H1 (cell line): Measurements from ENCODE around the gene HS3ST6. TPM values are rescaled to one million over a fixed set of nuclear protein-coding genes. Genes with fewer than 3 reads are reported as not detected.

Source experiments
- CTCF ChIA-PET: fragments of 300-600 bp; sonication (Branson Sonifier 250); formaldehyde crosslinking; loops from one replicate; lab custom pipeline; 2021; ENCODE audit not compliant: partially characterized antibody; lab: Charles Lee
- POLR2A ChIA-PET: fragments of 300-600 bp; sonication (Branson Sonifier 250); formaldehyde crosslinking; loops from one replicate; lab custom pipeline; 2021; ENCODE audit warnings: inconsistent platforms; ENCODE audit not compliant: partially characterized antibody; lab: Charles Lee
- DNase-seq, 2 experiments: peaks; one replicate each; pipeline versions ENCODE4 v3.0.0 to v3.0.0-alpha.2; 2010 to 2022; ENCODE audit warnings: low spot score in 2 of 2, low read depth in 1 of 2, mixed read lengths in 1 of 2
- FAIRE-seq: peaks from 2 replicates; lab custom pipeline; 2011; peaks lifted over from hg19 to GRCh38; lab: Jason Lieb, UNC
- H2AFZ ChIP-seq: 2 replicates; pipeline ENCODE4 v1.8.1; 2012; ENCODE audit warnings: low read length, inconsistent platforms
- H2AK5ac ChIP-seq: 2 replicates; pipeline ENCODE4 v1.6.1; 2013; ENCODE audit warnings: low read depth, low read length
- H2BK120ac ChIP-seq: replicated peaks from 2 replicates; pipeline ENCODE3; 2013; ENCODE audit warnings: low read depth, low read length, inconsistent platforms
- H2BK12ac ChIP-seq: 2 replicates; pipeline ENCODE4 v1.6.1; 2013; ENCODE audit warnings: low read depth, low read length
- H2BK15ac ChIP-seq: 2 replicates; pipeline ENCODE4 v1.6.1; 2013; ENCODE audit warnings: low read length
- H2BK20ac ChIP-seq: 2 replicates; pipeline ENCODE4 v1.6.1; 2013; ENCODE audit warnings: low read length
- H2BK5ac ChIP-seq: 2 replicates; pipeline ENCODE4 v1.6.1; 2013; ENCODE audit warnings: low read depth, low read length
- H3K14ac ChIP-seq: 2 replicates; pipeline ENCODE4 v1.6.1; 2013; ENCODE audit warnings: inconsistent platforms; ENCODE audit not compliant: insufficient read length
- H3K18ac ChIP-seq: 2 replicates; pipeline ENCODE4 v1.6.1; 2013; ENCODE audit warnings: low read length; ENCODE audit errors: extremely low read depth
- H3K23ac ChIP-seq: 2 replicates; pipeline ENCODE4 v1.6.1; 2013; ENCODE audit warnings: inconsistent platforms; ENCODE audit not compliant: insufficient read length
- H3K23me2 ChIP-seq: 2 replicates; pipeline ENCODE4 v1.6.1; 2013; ENCODE audit warnings: low read depth, low read length
- H3K27ac ChIP-seq: 2 replicates; pipeline ENCODE4 v1.6.1; 2011; ENCODE audit warnings: low read depth, low read length, inconsistent platforms
- H3K27me3 ChIP-seq, 4 experiments: replicated peaks in 1 of 4; 1 replicate in 1 of 4; 2 replicates in 3 of 4; pipeline versions ENCODE4 v1.6.1 to v1.8.1; 2011 to 2013; ENCODE audit warnings: low read length in 3 of 4, mild to moderate bottlenecking in 3 of 4, inconsistent platforms in 2 of 4, mixed read lengths in 2 of 4, moderate library complexity in 1 of 4; ENCODE audit not compliant: control insufficient read depth in 3 of 4, insufficient read depth in 3 of 4; ENCODE audit errors: extremely low read depth in 1 of 4
- H3K36me3 ChIP-seq, 4 experiments: 2 replicates each; pipeline versions ENCODE4 v1.6.1 to v1.8.1; 2011 to 2013; ENCODE audit warnings: mild to moderate bottlenecking in 4 of 4, low read length in 3 of 4, moderate library complexity in 2 of 4, control low read depth in 1 of 4, inconsistent platforms in 1 of 4; ENCODE audit not compliant: insufficient read depth in 4 of 4, control insufficient read depth in 2 of 4
- H3K4ac ChIP-seq: replicated peaks from 2 replicates; pipeline ENCODE3; 2013; ENCODE audit warnings: low read length, low read depth, mixed read lengths, inconsistent platforms; ENCODE audit not compliant: insufficient read length
- H3K4me1 ChIP-seq, 4 experiments: replicated peaks in 1 of 4; 1 replicate in 1 of 4; 2 replicates in 3 of 4; pipeline versions ENCODE4 v1.6.1 to v1.8.1; 2011 to 2013; ENCODE audit warnings: low read length in 3 of 4, inconsistent platforms in 2 of 4, mixed read lengths in 1 of 4; ENCODE audit not compliant: insufficient read depth in 4 of 4, control insufficient read depth in 3 of 4
- H3K4me2 ChIP-seq, 2 experiments: 2 replicates each; pipeline versions ENCODE4 v1.6.1 to v1.8.1; 2011 to 2013; ENCODE audit warnings: low read depth in 2 of 2, low read length in 2 of 2, control low read depth in 1 of 2, inconsistent platforms in 1 of 2, mild to moderate bottlenecking in 1 of 2; ENCODE audit not compliant: insufficient read depth in 1 of 2
- H3K4me3 ChIP-seq, 4 experiments: fragments of 200-600, 300-600 bp in 1 of 4; sonication (generic), shearing (Covaris generic), sonication (Bioruptor Twin) in 1 of 4; 2 replicates each; pipeline versions ENCODE4 v1.5.1 to v1.8.1; 2011 to 2016; ENCODE audit warnings: low read length in 4 of 4, low read depth in 3 of 4, control low read depth in 2 of 4, inconsistent platforms in 2 of 4, mild to moderate bottlenecking in 2 of 4, mixed read lengths in 1 of 4, moderate library complexity in 1 of 4; ENCODE audit not compliant: insufficient read depth in 2 of 4; ENCODE audit errors: extremely low read depth in 1 of 4
- H3K56ac ChIP-seq: replicated peaks from 2 replicates; pipeline ENCODE3; 2013; ENCODE audit warnings: low read depth, mild to moderate bottlenecking, mixed read lengths, low read length, inconsistent platforms; ENCODE audit not compliant: insufficient read length
- H3K79me1 ChIP-seq: 2 replicates; pipeline ENCODE4 v1.6.1; 2013; ENCODE audit warnings: low read depth, low read length, control low read depth
- H3K79me2 ChIP-seq, 2 experiments: 2 replicates each; pipeline versions ENCODE4 v1.6.1 to v1.8.1; 2012 to 2013; ENCODE audit warnings: low read length in 2 of 2, mild to moderate bottlenecking in 2 of 2, inconsistent platforms in 1 of 2; ENCODE audit not compliant: insufficient read depth in 2 of 2, control insufficient read depth in 1 of 2
- H3K9ac ChIP-seq, 4 experiments: replicated peaks in 1 of 4; 1 replicate in 1 of 4; 2 replicates in 3 of 4; pipeline versions ENCODE4 v1.6.1 to v1.8.1; 2011 to 2013; ENCODE audit warnings: low read depth in 3 of 4, low read length in 3 of 4, control low read depth in 2 of 4, mild to moderate bottlenecking in 2 of 4, moderate library complexity in 2 of 4, inconsistent platforms in 1 of 4; ENCODE audit errors: extremely low read depth in 1 of 4
- H3K9me3 ChIP-seq, 2 experiments: 2 replicates each; pipeline versions ENCODE4 v1.6.1 to v1.8.1; 2012 to 2013; ENCODE audit warnings: mild to moderate bottlenecking in 2 of 2, moderate library complexity in 2 of 2, control low read depth in 1 of 2, inconsistent platforms in 1 of 2, low read depth in 1 of 2, low read length in 1 of 2, mixed read lengths in 1 of 2; ENCODE audit not compliant: insufficient read depth in 2 of 2
- H4K20me1 ChIP-seq, 2 experiments: replicated peaks in 1 of 2; 2 replicates each; pipeline versions ENCODE3 to v1.8.1; 2011 to 2013; ENCODE audit warnings: inconsistent platforms in 2 of 2, low read length in 2 of 2, mild to moderate bottlenecking in 1 of 2; ENCODE audit not compliant: insufficient read depth in 2 of 2, control insufficient read depth in 1 of 2
- H4K5ac ChIP-seq: 2 replicates; pipeline ENCODE4 v1.6.1; 2013; ENCODE audit warnings: low read length, low read depth, mixed read lengths, inconsistent platforms; ENCODE audit not compliant: insufficient read length
- H4K8ac ChIP-seq: 2 replicates; pipeline ENCODE4 v1.8.0; 2013; ENCODE audit warnings: mild to moderate bottlenecking, moderate library complexity, low read length, inconsistent platforms; ENCODE audit not compliant: insufficient read depth; ENCODE audit errors: extremely low read depth
- H4K91ac ChIP-seq: replicated peaks from 2 replicates; pipeline ENCODE3; 2013; ENCODE audit warnings: low read length, mixed read lengths, inconsistent platforms; ENCODE audit not compliant: insufficient read length
- CBX5 ChIP-seq: fragments of 300-800, 300-1000 bp; sonication (generic); IDR thresholded peaks from 2 replicates; pipeline ENCODE4 v1.7.1; 2016; ENCODE audit warnings: antibody characterized with exemption, low read length, low read depth
- MAFK ChIP-seq: IDR thresholded peaks from 2 replicates; pipeline ENCODE4 v1.6.1; 2012; ENCODE audit warnings: low read depth, mild to moderate bottlenecking, improper control_type of control experiment, low read length
- PHF8 ChIP-seq: fragments of 200-600 bp; sonication (generic); conservative IDR thresholded peaks from 2 replicates; pipeline ENCODE4 v1.7.1; 2012; ENCODE audit warnings: low read depth, mild to moderate bottlenecking, inconsistent platforms, low read length, moderate library complexity
- RNF2 ChIP-seq: fragments of 200-900, 300-1000 bp; sonication (generic); IDR thresholded peaks from 2 replicates; pipeline ENCODE4 v1.7.1; 2016; ENCODE audit warnings: borderline replicate concordance, low read depth, mild to moderate bottlenecking, antibody characterized with exemption, low read length; ENCODE audit not compliant: poor library complexity, severe bottlenecking; ENCODE audit errors: missing control alignments
- SP1 ChIP-seq: IDR thresholded peaks from 2 replicates; pipeline ENCODE4 v1.6.1; 2011; ENCODE audit warnings: low read depth, low read length
- TEAD4 ChIP-seq: IDR thresholded peaks from 2 replicates; pipeline ENCODE4 v1.6.1; 2012; ENCODE audit warnings: low read depth, low read length, inconsistent platforms, mixed read lengths
- WGBS, 2 experiments: shearing (Covaris generic) in 1 of 2; methylation state at CpG; one replicate each; pipeline versions ENCODE4 v1.1.6 to v1.1.7; 2013 to 2015; ENCODE audit warnings: low lambda C conversion rate in 2 of 2, mixed read lengths in 2 of 2, inconsistent platforms in 1 of 2, low coverage in 1 of 2, missing lambda C conversion rate in 1 of 2; ENCODE audit not compliant: insufficient replicate concordance in 2 of 2, insufficient coverage in 1 of 2, insufficient read length in 1 of 2; ENCODE audit errors: extremely low coverage in 1 of 2, missing lambda C conversion rate in 1 of 2; 5-methylcytosine and 5-hydroxymethylcytosine counted together
- polyA plus RNA-seq, 7 experiments: library from polyadenylated mRNA; depleted of rRNA in 3 of 7; stranded (reverse) in 5 of 7; unstranded in 2 of 7; fragments of >200 nt in 5 of 7; fragments of 200-250 nt in 2 of 7; gene quantifications; 1 replicate in 5 of 7; 2 replicates in 1 of 7; 4 replicates in 1 of 7; pipeline versions ENCODE4 v1.2.1 to v1.2.3, GENCODE V29; 2011 to 2013; ENCODE audit warnings: missing spikeins in 2 of 7, mixed read lengths in 2 of 7
- total RNA-seq: library from RNA; stranded (reverse); fragmentation: NEBNext Ultra II Directional; extraction: Animal tissue kit (Norgen Biotek cat#: 25700); gene quantifications from 2 replicates; pipeline ENCODE4 v1.2.1, GENCODE V29; 2021
- TF ChIP-seq, protein P1 (sequence below): IDR thresholded peaks from 2 replicates; pipeline ENCODE4 v1.6.1; 2011; ENCODE audit warnings: low read length, improper control_type of control experiment

Gene HS3ST6
- total and polyA plus RNA-seq, 2 of the 8 experiments (the other 6 are each of a cell fraction or from before 2014, with no cell fraction given), result 0.36 to 0.39 TPM

DNA sequence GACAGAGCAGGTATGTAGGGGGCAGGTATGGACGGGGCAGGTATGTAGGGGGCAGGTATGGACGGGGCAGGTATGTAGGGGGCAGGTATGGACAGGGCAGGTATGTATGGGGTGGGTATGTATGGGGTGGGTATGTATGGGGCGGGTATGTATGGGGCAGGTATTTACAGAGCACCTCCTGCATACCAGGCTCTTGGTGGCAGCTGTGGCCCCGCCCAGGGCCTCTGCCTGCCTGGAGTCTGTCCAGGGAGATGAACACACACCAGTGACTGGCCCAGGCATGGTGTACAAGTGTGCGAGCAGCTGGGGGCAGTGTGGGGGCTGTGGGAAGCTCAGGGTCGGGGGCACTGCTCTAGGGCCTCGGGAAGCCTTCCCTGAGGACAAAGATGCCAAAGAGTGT, 31.8 kb upstream of the HS3ST6 start:
- Histone ChIP-seq H3K4me3 (no peak overlapping the region), H3K4ac (no peak overlapping the region), H3K23ac (no peak overlapping the region), H3K36me3 (no peaks in the 10 kb centered on the region), H3K14ac (no peak overlapping the region), H2AFZ (no peak overlapping the region), H2BK15ac (no peak overlapping the region), H3K4me2 (no peak overlapping the region), H3K9me3 (no peaks in the 10 kb centered on the region), H3K79me2 (no peaks in the 10 kb centered on the region), H3K23me2 (no peaks in the 10 kb centered on the region), H2BK5ac (no peak overlapping the region), H2BK20ac (no peak overlapping the region), H4K8ac (no peak overlapping the region), H4K91ac (no peak overlapping the region), H3K27ac (no peak overlapping the region), H3K9ac (no peak overlapping the region; a peak in 1 of 7 replicates), H3K18ac (no peak overlapping the region), H3K27me3 (no peaks in the 10 kb centered on the region), H3K4me1 (peaks cover 0 to 3% (median 0%) of the 10 kb centered on the region in 4 experiments; a peak in 3 of 7 replicates), H4K20me1 (peaks cover 0 to 4% of the 10 kb centered on the region in 2 experiments), H3K79me1 (no peaks in the 10 kb centered on the region), H4K5ac (no peak overlapping the region), H2AK5ac (no peak overlapping the region), H3K56ac (no peak overlapping the region), H2BK120ac (no peak overlapping the region), H2BK12ac (no peak overlapping the region)
- FAIRE-seq (no peak), DNase-seq (no peak)
- no peak for TF ChIP-seq MAFK
- TF ChIP-seq PHF8, result no peak
- TF ChIP-seq TEAD4, result no peak
- TF ChIP-seq RNF2, result no peak
- TF ChIP-seq, protein P1, sequence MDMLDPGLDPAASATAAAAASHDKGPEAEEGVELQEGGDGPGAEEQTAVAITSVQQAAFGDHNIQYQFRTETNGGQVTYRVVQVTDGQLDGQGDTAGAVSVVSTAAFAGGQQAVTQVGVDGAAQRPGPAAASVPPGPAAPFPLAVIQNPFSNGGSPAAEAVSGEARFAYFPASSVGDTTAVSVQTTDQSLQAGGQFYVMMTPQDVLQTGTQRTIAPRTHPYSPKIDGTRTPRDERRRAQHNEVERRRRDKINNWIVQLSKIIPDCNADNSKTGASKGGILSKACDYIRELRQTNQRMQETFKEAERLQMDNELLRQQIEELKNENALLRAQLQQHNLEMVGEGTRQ, result no peak
- no peak for TF ChIP-seq SP1
- no peak for TF ChIP-seq CBX5
- ChIA-PET POLR2A (interaction anchor here (0.9 to 19.8 kb wide), 3 partner anchors 6 to 21 kb away, joined by 3 to 336 read pairs (median 165); partner anchors contain the start of genes MSRB1, NDUFB10, RNF151 and RPS2), CTCF (interaction anchor here (1.4 to 6.5 kb wide), 3 partner anchors 8 to 86 kb away, joined by 5 to 62 read pairs (median 7); partner anchors contain the start of gene MSRB1)
- WGBS, 2 experiments, result 100% methylated on average over 3 of the region's 7 CpGs; no CpG with 5 or more reads in 1 of the 2 experiments
